Measurements from ENCODE around the gene CPNE8. TPM values are rescaled to one million over a fixed set of nuclear protein-coding genes. Genes with fewer than 3 reads are reported as not detected.

CPNE8 gene
- total RNA-seq, 1 donor from 2014 or later = 3.2 TPM

- DNase-seq (ENCODE audit: extremely low spot score, unreplicated experiment) = no peak
- no peaks in the 10 kb centered on the region for H3K4me1 Mint-ChIP-seq (ENCODE audit: unreplicated experiment)
- H3K27me3 Mint-ChIP-seq = peaks cover 7% of the 10 kb centered on the region
- H3K9me3 Mint-ChIP-seq = peaks cover 4% of the 10 kb centered on the region
- H3K36me3 Mint-ChIP-seq = no peaks in the 10 kb centered on the region
- TF ChIP-seq, protein P1, sequence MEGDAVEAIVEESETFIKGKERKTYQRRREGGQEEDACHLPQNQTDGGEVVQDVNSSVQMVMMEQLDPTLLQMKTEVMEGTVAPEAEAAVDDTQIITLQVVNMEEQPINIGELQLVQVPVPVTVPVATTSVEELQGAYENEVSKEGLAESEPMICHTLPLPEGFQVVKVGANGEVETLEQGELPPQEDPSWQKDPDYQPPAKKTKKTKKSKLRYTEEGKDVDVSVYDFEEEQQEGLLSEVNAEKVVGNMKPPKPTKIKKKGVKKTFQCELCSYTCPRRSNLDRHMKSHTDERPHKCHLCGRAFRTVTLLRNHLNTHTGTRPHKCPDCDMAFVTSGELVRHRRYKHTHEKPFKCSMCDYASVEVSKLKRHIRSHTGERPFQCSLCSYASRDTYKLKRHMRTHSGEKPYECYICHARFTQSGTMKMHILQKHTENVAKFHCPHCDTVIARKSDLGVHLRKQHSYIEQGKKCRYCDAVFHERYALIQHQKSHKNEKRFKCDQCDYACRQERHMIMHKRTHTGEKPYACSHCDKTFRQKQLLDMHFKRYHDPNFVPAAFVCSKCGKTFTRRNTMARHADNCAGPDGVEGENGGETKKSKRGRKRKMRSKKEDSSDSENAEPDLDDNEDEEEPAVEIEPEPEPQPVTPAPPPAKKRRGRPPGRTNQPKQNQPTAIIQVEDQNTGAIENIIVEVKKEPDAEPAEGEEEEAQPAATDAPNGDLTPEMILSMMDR (conservative IDR thresholded peaks at IDR 0.05) = no peak
- H3K27ac Mint-ChIP-seq = no peak overlapping the region
- H3K4me3 Mint-ChIP-seq = no peak overlapping the region
These were observed 26.9 kb upstream of the CPNE8 start for GRCh38 chr12:38932320-38932719.

- Mint-ChIP-seq H3K36me3 (no peaks in the 10 kb centered on the region), H3K9me3 (no peaks in the 10 kb centered on the region), H3K4me1 (ENCODE audit: unreplicated experiment) (no peaks in the 10 kb centered on the region), H3K27ac (no peak overlapping the region), H3K4me3 (no peak overlapping the region), H3K27me3 (peaks cover 7% of the 10 kb centered on the region)
- TF ChIP-seq, protein P1 (conservative IDR thresholded peaks at IDR 0.05) = no peak
- DNase-seq (ENCODE audit: extremely low spot score, unreplicated experiment) = no peak
These were observed 26.1 kb upstream of the CPNE8 start for GRCh38 chr12:38931461-38931860.

DNA sequence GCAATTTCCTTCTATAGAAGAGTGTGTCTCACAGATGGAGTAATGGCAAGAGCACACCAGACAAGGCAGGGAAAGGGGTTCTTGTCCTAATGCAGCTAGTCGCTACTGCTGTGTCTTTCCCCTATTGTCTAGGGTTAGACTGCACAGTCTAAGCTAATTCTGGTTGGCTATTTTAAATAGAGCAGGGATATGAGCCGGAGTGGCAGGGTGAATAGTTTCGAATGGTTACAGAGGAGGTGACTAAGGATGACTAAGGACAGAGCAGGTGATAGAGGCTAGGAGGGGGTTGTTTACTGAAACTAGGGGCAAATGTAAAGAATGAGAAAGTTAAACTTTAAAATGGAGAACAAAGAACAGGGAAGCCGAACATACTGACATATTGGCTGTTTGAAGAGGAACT, 25.6 kb upstream of the CPNE8 start:
- H3K4me3 Mint-ChIP-seq = no peak overlapping the region
- TF ChIP-seq, protein P1 (conservative IDR thresholded peaks at IDR 0.05) = no peak

DNA sequence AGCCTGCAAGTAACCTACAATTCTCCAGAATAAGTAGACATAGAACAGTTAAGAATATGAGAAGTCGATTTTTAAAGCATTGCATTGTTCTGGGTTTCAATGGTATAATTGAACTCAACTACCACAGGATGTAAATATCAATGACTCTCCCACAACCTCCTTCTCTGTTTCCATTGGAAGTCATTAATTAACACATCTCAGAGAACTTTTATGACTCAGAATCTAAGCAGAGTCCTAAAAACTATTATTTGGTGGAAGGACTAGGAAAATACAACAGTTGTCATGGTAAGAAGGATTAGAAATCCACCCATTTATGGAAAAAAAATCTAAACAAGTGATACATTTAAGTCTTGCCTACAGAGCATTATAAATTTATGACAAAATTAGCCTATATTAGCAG, 21.1 kb upstream of the CPNE8 start:
- TF ChIP-seq, protein P1 (conservative IDR thresholded peaks at IDR 0.05) = no peak
- Mint-ChIP-seq H3K27me3 (peaks cover 4% of the 10 kb centered on the region), H3K27ac (no peak overlapping the region), H3K4me1 (ENCODE audit: unreplicated experiment) (no peaks in the 10 kb centered on the region), H3K4me3 (no peak overlapping the region), H3K9me3 (no peaks in the 10 kb centered on the region), H3K36me3 (no peaks in the 10 kb centered on the region)
- DNase-seq (ENCODE audit: extremely low spot score, unreplicated experiment) = no peak

More for the DNA sequence above, 25.6 kb upstream of the CPNE8 start:
- peaks cover 7% of the 10 kb centered on the region for H3K27me3 Mint-ChIP-seq
- no peak for DNase-seq (ENCODE audit: extremely low spot score, unreplicated experiment)
- H3K9me3 Mint-ChIP-seq = no peaks in the 10 kb centered on the region
- H3K4me1 Mint-ChIP-seq (ENCODE audit: unreplicated experiment) = no peaks in the 10 kb centered on the region
- H3K27ac Mint-ChIP-seq = no peak overlapping the region
- H3K36me3 Mint-ChIP-seq = no peaks in the 10 kb centered on the region

GRCh38 chr12:38921025-38921677, 15.8 kb upstream of the CPNE8 start:
- Mint-ChIP-seq H3K4me1 (ENCODE audit: unreplicated experiment) (no peaks in the 10 kb centered on the region), H3K27ac (no peak overlapping the region), H3K36me3 (no peaks in the 10 kb centered on the region), H3K4me3 (no peak overlapping the region), H3K27me3 (no peaks in the 10 kb centered on the region), H3K9me3 (no peaks in the 10 kb centered on the region)
- DNase-seq (ENCODE audit: extremely low spot score, unreplicated experiment) = no peak
- TF ChIP-seq, protein P1 (conservative IDR thresholded peaks at IDR 0.05) = peak; percentile 76
